Measurements from ENCODE around the gene TULP3.

The TULP3 gene

GRCh38 chr12:2963154-2963759, 72.6 kb downstream of the TULP3 start:
- DNase-seq (ENCODE audit: low read depth), result no peak
- TF ChIP-seq, protein P1, sequence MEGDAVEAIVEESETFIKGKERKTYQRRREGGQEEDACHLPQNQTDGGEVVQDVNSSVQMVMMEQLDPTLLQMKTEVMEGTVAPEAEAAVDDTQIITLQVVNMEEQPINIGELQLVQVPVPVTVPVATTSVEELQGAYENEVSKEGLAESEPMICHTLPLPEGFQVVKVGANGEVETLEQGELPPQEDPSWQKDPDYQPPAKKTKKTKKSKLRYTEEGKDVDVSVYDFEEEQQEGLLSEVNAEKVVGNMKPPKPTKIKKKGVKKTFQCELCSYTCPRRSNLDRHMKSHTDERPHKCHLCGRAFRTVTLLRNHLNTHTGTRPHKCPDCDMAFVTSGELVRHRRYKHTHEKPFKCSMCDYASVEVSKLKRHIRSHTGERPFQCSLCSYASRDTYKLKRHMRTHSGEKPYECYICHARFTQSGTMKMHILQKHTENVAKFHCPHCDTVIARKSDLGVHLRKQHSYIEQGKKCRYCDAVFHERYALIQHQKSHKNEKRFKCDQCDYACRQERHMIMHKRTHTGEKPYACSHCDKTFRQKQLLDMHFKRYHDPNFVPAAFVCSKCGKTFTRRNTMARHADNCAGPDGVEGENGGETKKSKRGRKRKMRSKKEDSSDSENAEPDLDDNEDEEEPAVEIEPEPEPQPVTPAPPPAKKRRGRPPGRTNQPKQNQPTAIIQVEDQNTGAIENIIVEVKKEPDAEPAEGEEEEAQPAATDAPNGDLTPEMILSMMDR (IDR thresholded peaks at IDR 0.05; ENCODE audit: control insufficient read depth, extremely low read depth, insufficient read depth), result no peak
- no peak overlapping the region for H3K4me3 ChIP-seq (ENCODE audit: low read depth, low read length)

- TF ChIP-seq, protein P1 (IDR thresholded peaks at IDR 0.05; ENCODE audit: control insufficient read depth, extremely low read depth, insufficient read depth), result no peak
- DNase-seq (ENCODE audit: low read depth), result no peak
- H3K4me3 ChIP-seq (ENCODE audit: low read depth, low read length), result no peak overlapping the region
Measured at GRCh38 chr12:2963760-2964292, 73.1 kb downstream of the TULP3 start.

DNA sequence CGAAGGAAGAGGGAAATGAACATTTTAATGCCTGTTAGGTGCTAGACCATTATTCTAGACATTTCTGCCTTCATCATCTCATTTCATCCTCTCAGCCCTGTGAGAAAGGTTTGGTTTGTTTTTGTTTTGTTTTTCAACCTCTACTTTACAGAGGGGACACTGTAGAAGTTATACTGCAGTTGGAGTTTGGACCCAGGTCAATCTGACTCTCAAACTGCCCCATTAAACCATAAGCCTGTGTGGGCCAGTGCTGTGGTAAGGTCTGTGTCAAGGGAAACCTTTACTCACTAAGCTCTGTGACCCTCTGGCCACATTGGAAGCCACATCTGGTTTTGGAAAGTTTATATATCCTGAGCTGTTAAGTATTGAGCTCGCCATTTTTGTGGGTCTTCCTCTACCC, 77.0 kb downstream of the TULP3 start:
- TF ChIP-seq, protein P1 (IDR thresholded peaks at IDR 0.05; ENCODE audit: control insufficient read depth, extremely low read depth, insufficient read depth), result no peak
- DNase-seq (ENCODE audit: low read depth), result no peak

DNA sequence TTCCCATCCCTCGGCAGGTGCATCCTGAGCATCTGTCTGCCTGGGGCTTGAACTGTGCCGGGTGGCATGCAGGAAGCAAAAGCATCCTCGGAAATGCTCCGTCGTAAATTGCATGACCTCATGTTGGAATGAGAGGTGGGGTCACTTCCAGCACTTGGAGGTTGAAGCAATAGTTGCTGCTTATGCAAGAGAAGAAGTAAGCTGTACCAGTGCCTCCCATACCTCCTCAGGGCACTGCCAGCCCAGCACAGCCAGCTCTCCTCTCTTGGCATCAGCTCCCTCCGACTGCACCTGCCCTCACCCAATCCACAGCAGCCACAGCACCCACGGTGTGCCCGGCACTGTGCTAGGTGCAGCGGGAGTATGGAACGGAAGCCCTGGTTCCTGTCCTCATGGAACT, 80.1 kb downstream of the TULP3 start:
- TF ChIP-seq, protein P1 (IDR thresholded peaks at IDR 0.05; ENCODE audit: control insufficient read depth, extremely low read depth, insufficient read depth), result no peak
- DNase-seq (ENCODE audit: low read depth), result no peak
- H3K4me3 ChIP-seq (ENCODE audit: low read depth, low read length), result no peak overlapping the region

More for the DNA sequence above, 77.0 kb downstream of the TULP3 start:
- no peak overlapping the region for H3K4me3 ChIP-seq (ENCODE audit: low read depth, low read length)

- no peak overlapping the region for H3K4me3 ChIP-seq (ENCODE audit: low read depth, low read length)
- TF ChIP-seq, protein P1 (IDR thresholded peaks at IDR 0.05; ENCODE audit: control insufficient read depth, extremely low read depth, insufficient read depth), result no peak
- no peak for DNase-seq (ENCODE audit: low read depth)
Measured at GRCh38 chr12:2973566-2973965, 82.9 kb downstream of the TULP3 start.

GRCh38 chr12:2974560-2974971, 83.9 kb downstream of the TULP3 start:
- no peak for DNase-seq (ENCODE audit: low read depth)
- no peak overlapping the region for H3K4me3 ChIP-seq (ENCODE audit: low read depth, low read length)
- TF ChIP-seq, protein P1 (IDR thresholded peaks at IDR 0.05; ENCODE audit: control insufficient read depth, extremely low read depth, insufficient read depth), result no peak

GRCh38 chr12:2976581-2976996, 85.9 kb downstream of the TULP3 start:
- DNase-seq (ENCODE audit: low read depth), result no peak

More at GRCh38 chr12:2976581-2976996, 85.9 kb downstream of the TULP3 start:
- TF ChIP-seq, protein P1 (IDR thresholded peaks at IDR 0.05; ENCODE audit: control insufficient read depth, extremely low read depth, insufficient read depth), result no peak
- H3K4me3 ChIP-seq (ENCODE audit: low read depth, low read length), result no peak overlapping the region

All from LNCaP clone FGC (cell line).